Measurements from ENCODE around the gene FARP2. TPM values are rescaled to one million over a fixed set of nuclear protein-coding genes. Genes with fewer than 3 reads are reported as not detected.

Gene FARP2
- total and polyA plus RNA-seq, 2 of the 13 experiments (the other 11 are each of a cell fraction or from before 2014, with no cell fraction given): 28.0 to 45.4 TPM

- Histone ChIP-seq H4K20me1 (ENCODE audit: insufficient read depth, low read length) (no peaks in the 10 kb centered on the region), H3K9ac (ENCODE audit: insufficient read depth, low read depth, low read length) (no peak overlapping the region), H3K9me3 (ENCODE audit: low read length) (no peaks in the 10 kb centered on the region), H3K36me3 (replicated peaks in 1 of 2; ENCODE audit: control insufficient read depth in 1 of 2, insufficient read depth in 2 of 2, low read length in 2 of 2) (no peaks in the 10 kb centered on the region), H3K4me1 (ENCODE audit: insufficient read depth, low read length) (no peaks in the 10 kb centered on the region), H3K4me2 (ENCODE audit: low read depth, low read length) (no peak overlapping the region), H3K4me3 (replicated peaks in 1 of 3; ENCODE audit: insufficient read depth in 1 of 3, low read depth in 2 of 3, low read length in 3 of 3) (no peak overlapping the region), H2AFZ (ENCODE audit: low read length) (no peak overlapping the region), H3K27me3 (ENCODE audit: control insufficient read depth in 1 of 2, insufficient read depth in 2 of 2, low read length in 2 of 2) (no peaks in the 10 kb centered on the region), H3K79me2 (ENCODE audit: insufficient read depth, low read length) (no peaks in the 10 kb centered on the region), H3K27ac (ENCODE audit: extremely low read length, insufficient read depth, low read length) (no peak overlapping the region)
- no peak for DNase-seq (ENCODE audit: low spot score)
- intact Hi-C loops (cut with micrococcal nuclease; ENCODE audit: unreplicated experiment): no loop called here
- BruUV-seq (replicated peaks): no TSS peak
- POLR2A ChIA-PET: no interaction called here
- WGBS (ENCODE audit: low lambda C conversion rate): 61% methylated on average over 3 of the region's 3 CpGs
- TF ChIP-seq SIX1 (CRISPR knock-in tag; IDR thresholded peaks at IDR 0.05; ENCODE audit: borderline replicate concordance) (no peak), ZNF724P (CRISPR knock-in tag; IDR thresholded peaks at IDR 0.05; ENCODE audit: borderline replicate concordance) (no peak), MXI1 (IDR thresholded peaks at IDR 0.05; ENCODE audit: borderline replicate concordance, low read depth, low read length) (no peak), ZMYM2 (CRISPR knock-in tag; IDR thresholded peaks at IDR 0.05) (no peak)
- peak; percentile 10 for ATAC-seq
- no peak for FAIRE-seq
- CTCF ChIA-PET (ENCODE audit: low intra/inter-chr PET ratio, low total read pairs): no interaction called here
- in situ Hi-C loops (cut with HindIII; ENCODE audit: extremely low pct_ligation_motif_present, low pct_unique_long_range_greater_than_20kb): no loop called here
Measured at GRCh38 chr2:241460631-241461030, 104.5 kb downstream of the FARP2 start.

GRCh38 chr2:241461693-241462677 is 105.9 kb downstream of the FARP2 start:
- intact Hi-C loops (cut with micrococcal nuclease; ENCODE audit: unreplicated experiment): no loop called here
- Histone ChIP-seq H3K79me2 (ENCODE audit: insufficient read depth, low read length) (no peaks in the 10 kb centered on the region), H3K9ac (ENCODE audit: insufficient read depth, low read depth, low read length) (no peak overlapping the region), H3K27me3 (ENCODE audit: control insufficient read depth in 1 of 2, insufficient read depth in 2 of 2, low read length in 2 of 2) (no peaks in the 10 kb centered on the region), H3K4me2 (ENCODE audit: low read depth, low read length) (no peak overlapping the region), H3K36me3 (replicated peaks in 1 of 2; ENCODE audit: control insufficient read depth in 1 of 2, insufficient read depth in 2 of 2, low read length in 2 of 2) (no peaks in the 10 kb centered on the region), H3K9me3 (ENCODE audit: low read length) (no peaks in the 10 kb centered on the region), H3K27ac (ENCODE audit: extremely low read length, insufficient read depth, low read length) (no peak overlapping the region), H3K4me1 (ENCODE audit: insufficient read depth, low read length) (no peaks in the 10 kb centered on the region), H2AFZ (ENCODE audit: low read length) (no peak overlapping the region), H4K20me1 (ENCODE audit: insufficient read depth, low read length) (no peaks in the 10 kb centered on the region), H3K4me3 (replicated peaks in 1 of 3; ENCODE audit: insufficient read depth in 1 of 3, low read depth in 2 of 3, low read length in 3 of 3) (no peak overlapping the region)
- POLR2A ChIA-PET: no interaction called here
- ATAC-seq: peak; percentile 6; the same call in 2 of the 3 replicates
- CTCF ChIA-PET (ENCODE audit: low intra/inter-chr PET ratio, low total read pairs): no interaction called here
- 93% methylated on average over 18 of the region's 19 CpGs for WGBS (ENCODE audit: low lambda C conversion rate)
- in situ Hi-C loops (cut with HindIII; ENCODE audit: extremely low pct_ligation_motif_present, low pct_unique_long_range_greater_than_20kb): no loop called here
- TF ChIP-seq SRY (CRISPR knock-in tag; IDR thresholded peaks at IDR 0.05): no peak
- TF ChIP-seq, protein P1, sequence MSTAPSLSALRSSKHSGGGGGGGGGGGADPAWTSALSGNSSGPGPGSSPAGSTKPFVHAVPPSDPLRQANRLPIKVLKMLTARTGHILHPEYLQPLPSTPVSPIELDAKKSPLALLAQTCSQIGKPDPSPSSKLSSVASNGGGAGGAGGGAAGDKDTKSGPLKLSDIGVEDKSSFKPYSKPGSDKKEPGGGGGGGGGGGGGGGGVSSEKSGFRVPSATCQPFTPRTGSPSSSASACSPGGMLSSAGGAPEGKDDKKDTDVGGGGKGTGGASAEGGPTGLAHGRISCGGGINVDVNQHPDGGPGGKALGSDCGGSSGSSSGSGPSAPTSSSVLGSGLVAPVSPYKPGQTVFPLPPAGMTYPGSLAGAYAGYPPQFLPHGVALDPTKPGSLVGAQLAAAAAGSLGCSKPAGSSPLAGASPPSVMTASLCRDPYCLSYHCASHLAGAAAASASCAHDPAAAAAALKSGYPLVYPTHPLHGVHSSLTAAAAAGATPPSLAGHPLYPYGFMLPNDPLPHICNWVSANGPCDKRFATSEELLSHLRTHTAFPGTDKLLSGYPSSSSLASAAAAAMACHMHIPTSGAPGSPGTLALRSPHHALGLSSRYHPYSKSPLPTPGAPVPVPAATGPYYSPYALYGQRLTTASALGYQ (CRISPR knock-in tag; IDR thresholded peaks at IDR 0.05): no peak
- TF ChIP-seq NR2C2 (CRISPR knock-in tag; IDR thresholded peaks at IDR 0.05; ENCODE audit: borderline replicate concordance): 0 out of 2 replicates have a peak, but pooled peaks have one; percentile 7
- no peak for FAIRE-seq
- no peak for DNase-seq (ENCODE audit: low spot score)
- no TSS peak for BruUV-seq (replicated peaks)

Data from HepG2 (cell line).